Endothelial cell of umbilical vein (primary cell): Measurements from ENCODE around the gene REL.

ENCODE experiments used
- CTCF ChIP-seq, 2 donors: IDR thresholded peaks; 1 replicate in 1 of 2; 2 replicates in 1 of 2; pipeline ENCODE4 v1.5.1; 2011; ENCODE audit warnings: low read length in 2 of 2, mild to moderate bottlenecking in 2 of 2, moderate library complexity in 2 of 2, control low read depth in 1 of 2, inconsistent platforms in 1 of 2, low read depth in 1 of 2; ENCODE audit not compliant: insufficient read depth in 1 of 2; ENCODE audit errors: extremely low read depth in 1 of 2
- EZH2 ChIP-seq: IDR thresholded peaks from 2 replicates; pipeline ENCODE4 v1.6.1; 2012; ENCODE audit warnings: borderline replicate concordance, low read depth, mild to moderate bottlenecking, moderate library complexity, low read length, inconsistent platforms; ENCODE audit not compliant: severe bottlenecking
- FOS ChIP-seq: IDR thresholded peaks from 2 replicates; pipeline ENCODE4 v1.6.1; 2011; ENCODE audit warnings: mild to moderate bottlenecking, low read length, moderate library complexity, borderline replicate concordance; ENCODE audit not compliant: insufficient read depth
- GATA2 ChIP-seq: IDR thresholded peaks from 2 replicates; pipeline ENCODE4 v1.7.0; 2011; ENCODE audit warnings: low read depth, mild to moderate bottlenecking, moderate library complexity, mixed read lengths, low read length; ENCODE audit not compliant: insufficient read length, insufficient read depth
- JUN ChIP-seq: IDR thresholded peaks from 2 replicates; pipeline ENCODE4 v1.6.1; 2011; ENCODE audit warnings: borderline replicate concordance, low read depth; ENCODE audit not compliant: insufficient read length, insufficient read depth
- MAX ChIP-seq: IDR thresholded peaks from 2 replicates; pipeline ENCODE4 v1.6.1; 2011; ENCODE audit not compliant: insufficient read depth, insufficient read length
- MYC ChIP-seq: IDR thresholded peaks from one replicate; pipeline ENCODE4 v1.6.1; 2011; ENCODE audit warnings: mild to moderate bottlenecking, low read depth, low read length
- POLR2A ChIP-seq: IDR thresholded peaks from 2 replicates; pipeline ENCODE4 v1.6.1; 2012; ENCODE audit warnings: low read depth, mild to moderate bottlenecking, control low read depth, low read length
- POLR2AphosphoS5 ChIP-seq: IDR thresholded peaks from 2 replicates; pipeline ENCODE4 v1.6.1; 2012; ENCODE audit warnings: low read depth, mild to moderate bottlenecking, control low read depth, low read length, moderate library complexity; ENCODE audit not compliant: insufficient read depth

- no peak for TF ChIP-seq MYC
- TF ChIP-seq CTCF (IDR thresholded peaks at IDR 0.05; ENCODE audit: extremely low read depth in 1 of 2, insufficient read depth in 1 of 2, low read depth in 1 of 2, low read length in 2 of 2) = no peak
- no peak for TF ChIP-seq POLR2A
- no peak for TF ChIP-seq EZH2
- no peak for TF ChIP-seq MAX
- no peak for TF ChIP-seq POLR2AphosphoS5
- no peak for TF ChIP-seq FOS
- no peak for TF ChIP-seq GATA2
- TF ChIP-seq JUN = no peak
Observed at GRCh38 chr2:60957643-60958042, 76.3 kb downstream of the REL start.
